ENCODE measurements around the gene ADGRA1.
"Not testable (repeated sequence)": the region's sequence is repeated elsewhere in the genome, so short reads cannot be mapped to it uniquely, and the experiment has no call there.

ADGRA1 gene

DNA sequence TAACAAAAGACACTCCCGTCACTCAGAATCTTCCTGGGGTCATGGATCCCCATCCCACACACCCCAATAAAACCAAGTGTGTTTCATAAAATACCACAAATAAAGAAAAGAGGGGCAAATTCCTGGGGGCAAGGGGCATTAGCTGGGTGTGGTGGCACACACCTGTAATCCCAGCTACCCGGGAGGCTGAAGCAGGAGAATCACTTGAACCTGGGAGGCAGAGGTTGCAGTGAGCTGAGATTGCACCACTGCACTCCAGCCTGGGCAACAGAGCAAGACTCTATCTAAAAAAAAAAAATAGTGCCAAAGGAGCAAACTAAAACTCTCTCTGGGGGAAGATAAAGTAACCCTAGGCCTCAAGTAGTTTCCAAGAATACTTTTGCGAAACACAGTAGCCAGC lies 63.3 kb downstream of the ADGRA1 start:
- H3K4me3 ChIP-seq (ENCODE audit: extremely low read depth, insufficient read depth, low read length, poor library complexity, severe bottlenecking); H3K36me3 ChIP-seq (ENCODE audit: control insufficient read depth, insufficient read depth, low read length); H3K4me1 ChIP-seq (ENCODE audit: control insufficient read depth, insufficient read depth, low read length, poor library complexity, severe bottlenecking): not testable (repeated sequence)
- peaks cover 15% of the 10 kb centered on the region for H3K9me3 ChIP-seq (ENCODE audit: control insufficient read depth, low read length)
- WGBS, 2 experiments (ENCODE audit: insufficient coverage in 2 of 2): 71% methylated on average over 1 of the region's 3 CpGs; no CpG with 5 or more reads in 1 of the 2 experiments
- peak overlapping the region; percentile 74 for H3K27ac ChIP-seq (ENCODE audit: low read depth, low read length, severe bottlenecking)

DNA sequence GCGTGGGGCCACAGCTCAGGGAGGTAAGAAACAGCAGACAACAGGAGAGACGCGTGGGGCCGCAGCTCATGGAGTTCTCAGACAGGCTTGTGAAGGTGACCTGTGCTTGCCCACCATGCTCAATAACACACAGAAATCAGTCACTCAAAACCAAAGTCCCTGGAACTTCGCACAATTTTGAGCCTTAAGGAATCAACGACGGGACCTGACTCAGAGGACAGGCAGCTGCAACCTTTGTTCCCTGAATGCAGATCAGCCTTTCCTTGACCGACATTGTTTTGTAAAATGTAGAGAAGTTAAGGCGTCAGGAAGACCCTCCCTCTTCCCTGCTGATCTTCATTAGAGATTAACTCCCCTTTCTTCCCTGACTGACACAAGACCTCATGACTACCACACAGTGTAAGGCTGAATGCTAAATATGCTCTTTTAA lies 63.8 kb downstream of the ADGRA1 start:
- WGBS, 2 experiments (ENCODE audit: insufficient coverage in 2 of 2): 0 to 10% methylated on average over 3 to 4 of the region's 9 CpGs

DNA sequence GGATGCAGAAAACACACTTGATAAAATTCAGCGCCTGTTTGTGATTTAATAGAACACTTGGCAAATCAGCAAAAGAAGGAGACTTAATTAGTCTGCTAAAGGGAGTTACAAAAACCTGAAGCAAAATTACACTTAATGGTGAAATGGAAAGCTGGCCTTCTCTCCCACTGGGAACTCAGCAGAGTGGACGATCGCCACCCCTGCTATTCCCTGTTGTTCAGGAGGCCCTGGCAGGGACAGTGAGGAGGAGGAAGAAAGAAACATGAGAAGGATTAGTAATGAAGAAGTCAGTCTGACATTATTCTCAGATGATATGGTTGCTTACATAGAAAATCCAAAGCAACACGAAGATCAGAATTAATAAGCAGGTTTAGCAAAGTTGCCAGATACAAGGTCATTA lies 66.7 kb downstream of the ADGRA1 start:
- WGBS, 2 experiments (ENCODE audit: insufficient coverage in 2 of 2): 72 to 86% methylated on average over 2 of the region's 4 CpGs
- H3K4me1 ChIP-seq (ENCODE audit: control insufficient read depth, insufficient read depth, low read length, poor library complexity, severe bottlenecking): peaks cover 22% of the 10 kb centered on the region
- no peaks in the 10 kb centered on the region for H3K36me3 ChIP-seq (ENCODE audit: control insufficient read depth, insufficient read depth, low read length)

More for the DNA sequence above, 63.8 kb downstream of the ADGRA1 start:
- H3K27ac ChIP-seq (ENCODE audit: low read depth, low read length, severe bottlenecking): peak overlapping the region; percentile 74
- no peaks in the 10 kb centered on the region for H3K36me3 ChIP-seq (ENCODE audit: control insufficient read depth, insufficient read depth, low read length)
- peaks cover 15% of the 10 kb centered on the region for H3K9me3 ChIP-seq (ENCODE audit: control insufficient read depth, low read length)
- no peak overlapping the region for H3K4me3 ChIP-seq (ENCODE audit: extremely low read depth, insufficient read depth, low read length, poor library complexity, severe bottlenecking)
- H3K4me1 ChIP-seq (ENCODE audit: control insufficient read depth, insufficient read depth, low read length, poor library complexity, severe bottlenecking): peaks cover 10% of the 10 kb centered on the region

DNA sequence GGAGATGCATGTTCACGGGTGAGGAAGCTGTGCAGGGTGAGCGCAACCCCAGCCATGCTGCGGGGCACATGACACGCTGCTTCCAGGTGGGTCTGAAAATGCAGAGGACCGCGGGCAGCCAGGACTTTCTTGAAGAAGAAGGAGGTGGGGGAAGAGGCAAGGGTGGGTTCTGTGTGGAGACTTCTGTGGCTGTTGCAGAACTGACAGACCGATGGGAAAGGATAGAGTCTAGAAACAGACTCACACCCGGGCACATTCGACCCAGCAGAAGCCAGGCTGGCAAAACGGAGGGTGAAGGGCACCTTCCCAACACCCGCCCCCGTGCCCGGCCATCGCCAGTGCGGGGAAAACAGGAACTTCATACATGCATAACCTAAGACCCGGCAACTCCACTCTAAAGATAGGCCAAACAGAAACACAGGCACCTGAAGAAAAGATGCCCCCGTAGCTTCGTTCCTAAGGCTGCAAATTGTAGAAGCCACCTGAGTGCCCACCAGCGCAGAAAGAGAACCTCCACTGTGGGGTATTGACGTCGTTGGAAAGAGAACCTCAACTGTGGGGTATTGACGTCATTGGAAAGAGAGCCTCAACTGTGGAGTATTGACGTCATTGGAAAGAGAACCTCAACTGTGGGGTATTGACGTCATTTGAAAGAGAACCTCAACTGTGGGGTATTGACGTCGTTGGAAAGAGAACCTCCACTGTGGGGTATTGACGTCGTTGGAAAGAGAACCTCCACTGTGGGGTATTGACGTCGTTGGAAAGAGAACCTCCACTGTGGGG lies 67.5 kb downstream of the ADGRA1 start:
- Histone ChIP-seq H3K36me3 (ENCODE audit: control insufficient read depth, insufficient read depth, low read length) (no peaks in the 10 kb centered on the region), H3K9me3 (ENCODE audit: control insufficient read depth, low read length) (no peaks in the 10 kb centered on the region), H3K4me3 (ENCODE audit: extremely low read depth, insufficient read depth, low read length, poor library complexity, severe bottlenecking) (no peak overlapping the region), H3K4me1 (ENCODE audit: control insufficient read depth, insufficient read depth, low read length, poor library complexity, severe bottlenecking) (peaks cover 22% of the 10 kb centered on the region), H3K27ac (ENCODE audit: low read depth, low read length, severe bottlenecking) (no peak overlapping the region)
- WGBS, 2 experiments (ENCODE audit: insufficient coverage in 2 of 2): 91% methylated on average over 17 to 19 of the region's 30 CpGs

More for the DNA sequence above, 66.7 kb downstream of the ADGRA1 start:
- Histone ChIP-seq H3K27ac (ENCODE audit: low read depth, low read length, severe bottlenecking) (no peak overlapping the region), H3K9me3 (ENCODE audit: control insufficient read depth, low read length) (no peaks in the 10 kb centered on the region), H3K4me3 (ENCODE audit: extremely low read depth, insufficient read depth, low read length, poor library complexity, severe bottlenecking) (no peak overlapping the region)

DNA sequence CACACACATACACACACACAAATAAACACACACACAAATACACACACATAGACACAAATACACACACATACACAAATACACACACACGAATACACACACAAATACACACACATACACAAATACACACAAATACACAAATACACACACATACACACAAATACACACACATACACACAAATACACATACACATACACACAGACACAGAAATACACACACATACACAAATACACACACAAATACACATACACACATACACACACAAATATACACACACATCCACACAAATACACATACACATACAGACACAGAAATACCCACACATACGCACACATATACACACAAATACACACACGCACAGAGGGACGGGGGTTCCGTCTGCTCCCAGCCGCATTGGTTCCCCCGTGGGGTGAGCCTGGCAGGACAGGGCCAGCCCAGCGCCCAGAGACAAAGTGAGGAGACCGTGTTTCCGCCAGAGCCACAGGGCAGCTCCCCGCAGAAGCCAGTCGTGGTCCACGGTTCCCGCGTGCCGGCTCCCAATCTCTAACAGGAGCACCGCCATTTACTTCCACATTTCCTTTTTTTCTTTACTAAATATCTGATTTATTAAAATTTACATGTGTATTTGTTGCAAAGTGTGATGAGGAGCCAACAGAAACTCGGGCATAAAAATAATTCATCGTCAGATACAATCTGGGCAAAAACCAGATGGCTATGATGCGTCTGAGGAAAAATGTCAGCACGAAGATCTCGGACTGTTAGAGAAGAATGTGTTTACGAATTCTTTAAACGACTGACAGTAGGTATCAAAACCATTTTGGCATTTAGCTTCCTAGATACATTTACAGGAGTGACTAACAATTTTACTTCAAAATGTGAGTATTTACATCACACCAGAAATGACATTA lies 69.2 kb downstream of the ADGRA1 start:
- WGBS, 2 experiments (ENCODE audit: insufficient coverage in 2 of 2): 90 to 91% methylated on average over 16 to 20 of the region's 24 CpGs
- Histone ChIP-seq H3K4me3 (ENCODE audit: extremely low read depth, insufficient read depth, low read length, poor library complexity, severe bottlenecking) (no peak overlapping the region), H3K27ac (ENCODE audit: low read depth, low read length, severe bottlenecking) (peak overlapping the region; percentile 53), H3K36me3 (ENCODE audit: control insufficient read depth, insufficient read depth, low read length) (no peaks in the 10 kb centered on the region), H3K9me3 (ENCODE audit: control insufficient read depth, low read length) (no peaks in the 10 kb centered on the region), H3K4me1 (ENCODE audit: control insufficient read depth, insufficient read depth, low read length, poor library complexity, severe bottlenecking) (peaks cover 27% of the 10 kb centered on the region)

DNA sequence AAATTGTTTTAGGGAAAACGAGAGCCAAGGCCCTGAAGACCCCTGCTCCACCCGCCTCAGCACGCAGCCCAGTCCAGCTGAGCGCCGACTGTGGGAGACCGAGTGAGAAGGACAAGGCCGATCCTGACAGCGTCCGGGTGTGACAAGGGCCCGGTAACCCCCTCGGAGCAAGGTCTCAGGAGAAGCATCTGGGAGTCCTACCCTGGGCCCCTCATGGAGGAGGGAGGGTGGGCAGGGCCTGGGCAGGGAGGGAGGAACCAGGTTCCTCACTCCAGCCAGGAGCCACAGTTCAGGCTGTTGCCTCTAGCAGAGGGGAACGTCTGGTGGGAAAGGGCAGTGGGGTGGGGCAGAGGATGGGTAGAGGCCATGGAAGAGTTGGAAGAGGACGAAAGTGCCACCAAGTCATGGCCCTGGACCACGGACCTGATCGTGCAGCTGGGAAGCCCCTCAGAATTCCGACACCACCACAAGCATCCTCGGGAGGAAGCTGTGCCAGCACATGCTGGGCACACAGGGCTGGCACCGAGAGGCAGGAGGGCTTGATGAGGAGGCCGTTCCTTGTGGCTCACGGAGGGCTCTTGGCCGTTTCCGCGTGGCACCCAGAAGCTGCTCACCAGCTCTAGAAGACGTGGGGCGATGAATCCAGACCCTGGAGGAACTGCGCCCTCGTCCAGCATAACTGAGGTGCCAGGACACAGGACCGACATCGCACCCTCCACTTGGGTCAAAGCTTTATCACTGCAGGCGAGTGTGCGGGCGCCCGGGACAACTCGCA lies 70.1 kb downstream of the ADGRA1 start:
- Histone ChIP-seq H3K27ac (ENCODE audit: low read depth, low read length, severe bottlenecking) (peak overlapping the region; percentile 53), H3K36me3 (ENCODE audit: control insufficient read depth, insufficient read depth, low read length) (no peaks in the 10 kb centered on the region), H3K4me1 (ENCODE audit: control insufficient read depth, insufficient read depth, low read length, poor library complexity, severe bottlenecking) (peaks cover 22% of the 10 kb centered on the region), H3K9me3 (ENCODE audit: control insufficient read depth, low read length) (no peaks in the 10 kb centered on the region), H3K4me3 (ENCODE audit: extremely low read depth, insufficient read depth, low read length, poor library complexity, severe bottlenecking) (no peak overlapping the region)
- 89 to 92% methylated on average over 31 of the region's 34 CpGs for WGBS, 2 experiments (ENCODE audit: insufficient coverage in 2 of 2)

DNA sequence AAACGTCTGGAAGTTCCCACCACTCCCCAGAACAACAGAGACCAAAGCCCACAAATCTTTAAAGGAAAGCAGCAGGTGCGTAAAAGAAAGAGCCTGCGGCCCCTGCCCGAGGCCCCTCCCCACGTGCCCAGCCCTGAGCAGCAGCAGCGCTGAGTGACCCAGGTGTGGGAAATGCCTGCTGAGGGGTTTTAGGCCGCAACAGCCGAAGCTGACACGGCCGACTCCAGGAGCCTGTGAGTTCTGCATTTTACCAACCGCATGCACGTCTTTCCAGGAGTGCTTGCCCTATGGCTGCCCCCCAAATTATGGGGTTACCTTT lies 70.7 kb downstream of the ADGRA1 start:
- WGBS, 2 experiments (ENCODE audit: insufficient coverage in 2 of 2): 85 to 90% methylated on average over 11 to 12 of the region's 12 CpGs
- H3K36me3 ChIP-seq (ENCODE audit: control insufficient read depth, insufficient read depth, low read length): no peaks in the 10 kb centered on the region

DNA sequence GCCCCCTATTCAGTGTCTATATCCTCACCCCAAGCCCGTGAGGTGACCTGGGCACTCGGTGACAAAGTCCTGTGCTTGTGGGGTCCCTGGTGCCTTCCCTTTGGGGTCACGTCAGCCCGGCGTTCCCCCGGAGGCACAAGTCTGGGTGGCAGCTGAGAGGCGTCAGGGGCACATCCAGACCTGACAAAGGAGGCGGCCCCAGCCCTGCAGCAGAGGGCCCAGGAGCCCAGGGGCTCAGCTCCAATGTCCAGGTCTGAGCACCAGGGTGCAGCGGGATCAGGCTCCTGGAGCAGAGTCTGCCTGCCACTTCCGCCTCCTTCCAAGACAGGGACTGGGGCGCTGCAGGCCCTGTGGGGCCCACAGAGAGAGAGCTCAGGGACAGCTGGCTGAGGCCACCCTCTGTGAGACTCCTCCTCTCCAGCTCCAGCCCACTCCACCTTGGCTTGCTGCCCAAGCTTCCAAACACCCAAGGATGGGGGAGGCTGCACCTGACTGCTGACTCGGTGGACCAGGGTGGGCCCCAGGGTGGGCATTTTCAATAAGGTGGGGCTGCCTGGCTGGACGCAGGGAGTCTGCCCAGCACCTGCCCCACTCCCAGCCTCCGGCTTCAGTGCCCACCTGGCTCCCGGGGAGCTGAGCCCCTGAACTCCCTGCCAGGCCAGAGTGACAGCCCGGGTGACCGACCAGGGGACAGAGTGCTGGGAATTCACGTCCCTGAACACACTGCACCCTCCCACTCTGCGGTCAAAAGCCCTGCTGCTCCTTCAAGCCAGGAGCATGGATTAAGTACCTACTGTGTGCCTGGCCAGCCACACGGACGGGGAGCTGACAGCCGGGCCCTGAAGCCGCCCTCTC lies 71.3 kb downstream of the ADGRA1 start:
- no peak overlapping the region for H3K27ac ChIP-seq (ENCODE audit: low read depth, low read length, severe bottlenecking)
- H3K36me3 ChIP-seq (ENCODE audit: control insufficient read depth, insufficient read depth, low read length): no peaks in the 10 kb centered on the region
- no peak overlapping the region for H3K4me3 ChIP-seq (ENCODE audit: extremely low read depth, insufficient read depth, low read length, poor library complexity, severe bottlenecking)
- 76% methylated on average over 16 to 20 of the region's 23 CpGs for WGBS, 2 experiments (ENCODE audit: insufficient coverage in 2 of 2)
- peaks cover 22% of the 10 kb centered on the region for H3K4me1 ChIP-seq (ENCODE audit: control insufficient read depth, insufficient read depth, low read length, poor library complexity, severe bottlenecking)
- H3K9me3 ChIP-seq (ENCODE audit: control insufficient read depth, low read length): no peaks in the 10 kb centered on the region

More for the DNA sequence above, 70.7 kb downstream of the ADGRA1 start:
- H3K4me1 ChIP-seq (ENCODE audit: control insufficient read depth, insufficient read depth, low read length, poor library complexity, severe bottlenecking): peaks cover 22% of the 10 kb centered on the region
- no peak overlapping the region for H3K4me3 ChIP-seq (ENCODE audit: extremely low read depth, insufficient read depth, low read length, poor library complexity, severe bottlenecking)
- H3K27ac ChIP-seq (ENCODE audit: low read depth, low read length, severe bottlenecking): no peak overlapping the region
- no peaks in the 10 kb centered on the region for H3K9me3 ChIP-seq (ENCODE audit: control insufficient read depth, low read length)

DNA sequence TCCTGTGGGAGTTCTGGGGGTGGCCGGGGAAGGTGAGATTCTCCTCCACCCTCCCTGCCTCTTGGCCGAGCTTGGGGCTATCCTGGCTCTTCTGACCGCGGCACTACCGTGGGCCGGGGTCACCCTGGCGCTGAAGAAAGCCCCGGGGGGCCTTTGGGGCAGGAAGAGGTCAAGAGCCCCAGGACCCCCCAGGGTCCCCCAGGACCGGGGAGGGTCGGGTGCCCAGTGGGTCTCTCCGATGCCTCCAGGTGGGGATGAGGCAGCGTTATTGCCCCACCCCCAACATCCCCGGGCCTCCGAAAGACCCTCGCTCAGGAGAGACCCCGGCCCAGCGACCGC lies 71.9 kb downstream of the ADGRA1 start:
- Histone ChIP-seq H3K4me1 (ENCODE audit: control insufficient read depth, insufficient read depth, low read length, poor library complexity, severe bottlenecking) (peaks cover 22% of the 10 kb centered on the region), H3K9me3 (ENCODE audit: control insufficient read depth, low read length) (no peaks in the 10 kb centered on the region), H3K27ac (ENCODE audit: low read depth, low read length, severe bottlenecking) (no peak overlapping the region), H3K4me3 (ENCODE audit: extremely low read depth, insufficient read depth, low read length, poor library complexity, severe bottlenecking) (no peak overlapping the region), H3K36me3 (ENCODE audit: control insufficient read depth, insufficient read depth, low read length) (no peaks in the 10 kb centered on the region)
- WGBS, 2 experiments (ENCODE audit: insufficient coverage in 2 of 2): 18 to 25% methylated on average over 5 to 7 of the region's 18 CpGs

Measured in mesodermal cell (in vitro differentiated cells).